Fibroblast of peridontal ligament (primary cell): Measurements from ENCODE around the gene UNC5C.

Source experiments
- DNase-seq: peaks from one replicate; pipeline ENCODE4 v3.0.0-alpha.2; 2010; ENCODE audit errors: extremely low read depth

The UNC5C gene

DNA sequence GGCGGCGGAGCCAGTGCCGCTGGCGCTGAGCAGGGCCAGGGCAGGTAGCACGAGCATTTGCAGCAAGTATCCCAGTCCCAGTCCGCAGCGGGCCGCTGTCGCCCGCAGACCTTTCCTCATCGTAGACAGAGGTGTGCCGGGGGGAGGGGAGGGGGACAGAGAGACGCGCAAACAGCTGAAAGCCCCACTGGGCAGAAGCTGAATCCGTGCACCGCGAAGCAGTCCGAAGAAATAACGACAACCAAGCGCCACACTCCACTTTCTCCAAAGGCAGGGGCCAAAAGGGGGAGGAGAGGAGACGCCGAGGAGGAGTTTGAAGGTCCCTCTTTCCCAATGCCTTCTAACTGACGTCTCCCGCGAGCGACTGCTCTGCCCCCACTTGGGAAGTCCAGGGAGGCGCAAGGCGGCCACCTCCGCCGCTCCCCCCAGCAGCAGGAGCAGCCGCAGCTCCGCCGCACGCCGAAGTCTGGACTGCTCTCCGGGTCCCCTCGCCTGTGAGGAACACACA is at the start of gene UNC5C:
UNC5C (minus strand) TSS at position 236 of the 508 bp plus-strand sequence.
- peak; percentile 18 for DNase-seq

- DNase-seq, result no peak
These were observed 47.9 kb upstream of the UNC5C start for GRCh38 chr4:95596676-95597075.

DNA sequence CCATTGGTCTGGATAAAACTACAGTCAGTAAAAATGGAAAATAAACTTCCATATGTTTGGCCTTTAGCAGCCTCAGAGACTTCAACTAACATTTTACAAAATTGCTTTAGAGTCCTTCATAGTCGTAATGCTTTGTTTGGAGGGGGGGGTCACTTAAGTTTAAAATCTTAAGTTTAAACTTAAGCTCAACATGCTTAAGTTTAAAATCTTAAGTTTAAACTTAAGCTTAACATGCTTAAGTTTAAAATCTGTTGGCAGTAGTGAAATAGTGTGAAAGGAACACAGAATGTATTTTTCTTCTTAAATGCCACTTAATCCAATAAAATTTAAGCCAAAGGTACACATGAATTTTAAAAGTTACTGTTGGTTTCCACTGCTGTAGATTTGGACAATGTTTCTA is 45.9 kb upstream of the UNC5C start:
- DNase-seq, result no peak

- no peak for DNase-seq
These were observed 45.2 kb upstream of the UNC5C start for GRCh38 chr4:95594013-95594412.

- DNase-seq, result no peak
These were observed 42.5 kb upstream of the UNC5C start for GRCh38 chr4:95591278-95591677.

- DNase-seq, result no peak
These were observed 41.8 kb upstream of the UNC5C start for GRCh38 chr4:95590615-95591014.

GRCh38 chr4:95585016-95585695 is 36.4 kb upstream of the UNC5C start:
- no peak for DNase-seq

GRCh38 chr4:95580226-95580625 is 31.5 kb upstream of the UNC5C start:
- no peak for DNase-seq

DNA sequence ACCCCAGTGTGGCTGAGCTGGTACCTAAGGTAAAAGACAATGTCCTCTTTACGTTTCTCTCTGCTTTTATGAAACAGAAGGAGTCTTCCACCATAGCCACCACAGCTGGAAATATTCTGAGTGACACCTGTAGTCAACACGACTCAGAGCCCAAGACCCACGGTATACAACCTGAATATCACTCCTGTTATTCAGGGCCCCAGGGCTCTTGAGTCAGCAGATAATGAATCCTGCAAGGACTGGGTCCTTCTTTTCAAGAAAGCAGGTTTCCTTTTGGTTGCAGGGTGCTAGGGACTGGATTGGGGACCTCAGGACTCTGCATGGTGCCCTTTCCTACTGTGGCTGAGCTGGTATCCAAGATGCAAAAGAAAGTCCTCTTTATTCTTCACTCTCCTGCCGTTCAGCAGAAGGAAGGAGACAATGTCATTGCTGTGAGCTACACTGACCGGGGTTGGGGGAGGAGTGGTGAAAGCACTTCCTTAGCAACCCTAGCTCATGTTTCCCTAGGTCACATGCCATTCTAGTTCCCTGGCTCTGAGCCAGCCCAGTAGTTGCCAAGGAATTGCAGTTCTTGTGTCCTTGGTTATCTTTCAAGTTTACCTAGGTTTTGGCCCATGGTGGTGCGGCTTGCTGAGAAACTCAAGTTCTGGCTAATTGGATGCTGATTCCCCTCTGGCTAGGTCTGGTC is 23.7 kb upstream of the UNC5C start:
- DNase-seq, result no peak

DNA sequence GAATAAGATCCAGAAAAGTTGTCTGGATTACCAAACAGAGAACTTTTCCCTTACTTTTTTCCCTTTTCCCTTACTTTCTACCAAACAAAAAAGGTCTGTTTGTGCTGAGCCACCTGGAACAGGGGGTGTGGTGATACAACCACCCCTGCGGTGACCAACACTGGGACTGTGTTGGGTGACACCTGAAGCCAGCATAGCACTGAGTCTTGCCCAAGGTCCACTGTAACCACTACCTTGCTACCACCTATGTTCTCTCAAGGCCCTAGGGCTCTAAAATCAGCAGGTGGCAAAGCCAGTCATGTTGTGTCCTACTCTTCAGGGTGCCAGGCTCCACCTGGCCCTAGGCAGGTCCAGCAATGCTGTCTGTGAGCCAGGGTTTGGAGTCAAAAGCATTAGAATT is 22.8 kb upstream of the UNC5C start:
- DNase-seq, result no peak

- DNase-seq, result no peak
These were observed 15.0 kb upstream of the UNC5C start for GRCh38 chr4:95563638-95564337.

DNA sequence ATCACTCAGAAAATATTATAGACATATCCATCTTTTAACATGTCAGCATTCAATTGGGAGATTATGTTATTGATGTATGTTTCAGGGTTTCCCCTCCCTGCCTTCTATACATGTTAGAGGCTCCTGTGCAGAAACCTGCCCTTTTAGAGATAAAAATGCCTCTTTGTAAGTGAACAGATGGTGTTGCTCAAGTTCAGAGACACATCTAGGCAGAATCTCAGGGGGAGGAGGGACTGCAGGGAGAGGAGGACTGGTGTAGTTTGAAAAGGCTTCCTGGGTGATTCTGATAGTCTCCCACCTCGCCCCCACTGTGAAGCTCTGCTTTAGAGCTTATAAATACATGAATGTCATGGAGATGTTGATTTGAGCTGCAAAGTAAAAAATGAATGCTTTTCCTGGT is 12.0 kb upstream of the UNC5C start:
- DNase-seq, result no peak

DNA sequence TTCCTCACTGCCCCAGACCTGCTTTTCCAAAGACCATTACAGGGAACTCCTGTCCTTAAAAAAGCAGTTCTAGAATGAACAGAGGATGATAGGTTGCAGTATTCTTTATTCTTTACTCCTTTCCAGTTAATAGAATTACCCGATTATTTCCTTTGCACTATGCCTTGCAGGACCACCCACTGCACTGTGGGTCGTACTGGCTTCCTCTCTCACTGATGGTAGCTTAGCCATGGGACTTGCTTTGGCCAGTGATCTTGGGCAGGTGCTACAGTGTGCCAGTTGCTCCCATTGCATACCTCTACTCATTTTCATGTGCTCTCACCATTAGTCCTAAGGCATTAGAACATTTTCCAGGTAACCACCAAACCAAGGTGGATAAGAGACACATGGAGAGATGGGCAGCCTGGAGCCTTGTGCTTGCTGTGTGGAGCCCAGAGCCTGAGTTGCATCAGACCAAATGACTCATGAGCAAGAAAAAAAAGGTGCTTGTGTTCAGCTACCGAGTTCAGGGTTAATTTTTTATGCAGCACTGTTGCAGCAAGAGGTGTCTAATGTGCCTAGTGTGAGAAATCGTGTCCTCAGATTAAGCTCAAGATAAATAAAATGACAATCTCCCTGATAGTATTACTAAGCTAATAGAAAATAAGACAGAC is 7.6 kb upstream of the UNC5C start:
- DNase-seq, result no peak

DNA sequence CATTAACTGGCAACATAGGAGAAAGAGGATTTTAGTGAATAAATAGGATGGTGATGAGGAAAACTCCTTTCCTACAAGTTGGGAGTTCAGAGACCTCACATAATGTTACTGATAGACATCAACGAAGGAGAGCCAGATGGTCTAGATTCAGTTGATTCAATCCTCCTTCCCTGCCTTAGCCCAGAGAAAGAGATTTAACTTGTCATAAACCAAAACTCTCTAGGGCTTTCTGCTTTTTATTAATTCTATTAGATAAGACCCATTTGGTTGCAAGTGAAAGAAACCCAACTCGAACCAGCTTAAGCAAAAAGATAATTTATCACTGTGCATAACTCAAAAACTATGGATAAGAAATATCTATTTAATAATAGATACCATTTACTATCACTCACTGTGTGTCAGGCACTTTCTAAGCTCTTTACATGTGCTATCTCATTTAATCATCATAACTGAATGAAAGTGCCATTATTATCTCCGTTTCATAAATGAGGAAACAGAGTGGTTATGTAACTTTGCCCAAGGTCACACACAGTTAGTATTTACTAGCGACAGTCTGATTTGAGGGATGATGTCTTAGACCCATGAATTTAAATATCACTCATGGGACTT is 4.3 kb upstream of the UNC5C start:
- no peak for DNase-seq

DNA sequence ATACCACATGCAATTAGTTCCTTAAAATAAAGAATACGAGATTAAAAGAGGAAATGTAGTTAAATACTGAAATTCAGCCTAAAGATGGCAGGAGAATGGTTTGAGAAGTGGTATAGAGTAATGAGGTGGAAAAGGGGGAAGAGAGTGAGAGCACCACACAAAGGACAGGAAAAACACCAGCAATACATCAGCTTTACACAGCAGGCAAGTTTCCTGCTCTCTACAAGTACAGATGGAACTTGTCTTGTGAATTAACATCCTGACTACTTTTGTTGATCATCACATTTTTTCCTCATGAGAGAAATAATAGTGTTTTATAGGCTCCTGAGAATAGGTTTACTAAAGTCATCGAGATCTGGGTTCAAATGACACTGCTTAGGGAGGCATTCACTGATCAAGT is 2.9 kb upstream of the UNC5C start:
- DNase-seq, result no peak

DNA sequence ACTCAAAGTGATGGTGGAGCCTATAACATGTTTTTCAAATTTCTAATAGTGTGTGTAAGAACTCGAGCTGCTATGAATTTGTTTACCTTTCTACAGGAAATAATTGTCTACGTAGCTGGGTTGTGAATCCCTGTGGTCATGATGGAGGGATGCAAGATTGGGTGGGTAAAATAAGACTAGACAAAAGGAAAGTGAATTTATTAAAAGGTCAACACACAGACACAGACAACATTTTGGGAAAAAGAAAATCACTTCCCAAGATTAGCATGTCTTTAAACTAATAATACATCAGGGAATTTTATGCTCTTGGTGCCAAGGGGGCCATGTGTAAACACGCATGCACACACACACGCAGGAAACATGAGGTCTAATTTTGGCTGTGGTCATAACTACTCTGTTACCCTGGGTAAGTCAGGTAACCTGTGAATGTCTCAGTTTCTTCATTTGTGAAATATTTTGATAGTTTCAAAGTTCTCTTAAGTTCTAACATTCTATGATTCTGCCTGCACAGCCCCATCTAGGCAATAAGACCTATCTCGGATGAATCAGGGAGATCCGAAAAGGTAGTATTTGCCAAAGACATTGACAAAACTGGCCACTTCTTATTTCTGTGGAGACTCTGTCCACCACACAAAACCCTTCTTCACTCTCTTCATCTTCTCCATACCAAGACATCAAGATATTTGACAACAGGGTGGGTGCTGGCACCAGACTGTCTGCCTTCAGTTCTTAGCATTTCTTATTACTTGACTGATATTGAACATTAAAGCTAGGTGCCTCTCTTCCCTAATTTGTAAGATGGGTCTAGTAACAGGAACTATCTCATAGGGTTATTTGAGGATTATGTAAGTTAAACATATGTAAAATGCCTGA is 1.6 kb upstream of the UNC5C start:
- DNase-seq, result no peak

DNA sequence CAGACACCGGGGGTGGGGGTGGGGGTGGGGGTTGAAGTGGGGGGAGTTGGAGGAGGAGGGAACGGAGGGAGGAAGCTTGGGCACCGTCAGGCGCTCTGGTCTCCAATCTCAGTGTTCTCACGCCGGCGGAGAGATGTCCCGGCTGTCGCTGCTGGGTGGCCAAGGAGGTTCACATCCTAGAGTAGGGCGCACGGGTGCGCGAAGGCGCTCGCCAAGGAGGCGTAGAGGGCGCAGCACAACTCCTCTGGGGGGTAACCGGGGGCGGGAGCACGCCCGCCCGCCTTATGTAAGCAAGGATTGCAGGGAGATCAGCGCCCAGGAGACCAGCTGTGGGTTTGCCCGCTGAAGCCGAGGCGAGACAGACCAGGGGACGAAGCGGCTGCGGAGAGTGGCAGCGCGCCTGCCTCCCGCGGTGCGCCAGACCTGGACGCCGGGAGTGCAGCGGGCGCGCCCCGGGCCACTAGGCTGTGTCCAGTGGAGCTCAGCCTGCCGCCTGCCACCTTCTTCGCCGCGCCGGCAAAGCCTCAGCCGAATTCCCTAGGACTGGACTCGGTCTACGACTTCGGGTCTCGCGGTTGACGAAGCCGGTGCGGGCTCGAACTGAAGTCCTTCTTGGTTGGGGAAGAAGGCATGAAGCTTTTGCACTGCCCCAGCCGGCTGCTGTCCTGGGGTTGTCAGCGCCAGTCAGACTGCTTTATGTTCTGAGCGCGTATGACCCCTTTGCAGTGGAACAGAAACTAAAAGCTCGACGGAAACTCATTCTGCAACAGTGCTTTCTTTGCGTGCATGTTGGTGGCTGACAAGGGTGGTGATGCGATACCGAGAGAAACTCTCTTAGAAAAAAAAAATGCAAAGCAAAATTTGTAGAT is 707 bp upstream of the UNC5C start:
- peak; percentile 37 for DNase-seq

DNA sequence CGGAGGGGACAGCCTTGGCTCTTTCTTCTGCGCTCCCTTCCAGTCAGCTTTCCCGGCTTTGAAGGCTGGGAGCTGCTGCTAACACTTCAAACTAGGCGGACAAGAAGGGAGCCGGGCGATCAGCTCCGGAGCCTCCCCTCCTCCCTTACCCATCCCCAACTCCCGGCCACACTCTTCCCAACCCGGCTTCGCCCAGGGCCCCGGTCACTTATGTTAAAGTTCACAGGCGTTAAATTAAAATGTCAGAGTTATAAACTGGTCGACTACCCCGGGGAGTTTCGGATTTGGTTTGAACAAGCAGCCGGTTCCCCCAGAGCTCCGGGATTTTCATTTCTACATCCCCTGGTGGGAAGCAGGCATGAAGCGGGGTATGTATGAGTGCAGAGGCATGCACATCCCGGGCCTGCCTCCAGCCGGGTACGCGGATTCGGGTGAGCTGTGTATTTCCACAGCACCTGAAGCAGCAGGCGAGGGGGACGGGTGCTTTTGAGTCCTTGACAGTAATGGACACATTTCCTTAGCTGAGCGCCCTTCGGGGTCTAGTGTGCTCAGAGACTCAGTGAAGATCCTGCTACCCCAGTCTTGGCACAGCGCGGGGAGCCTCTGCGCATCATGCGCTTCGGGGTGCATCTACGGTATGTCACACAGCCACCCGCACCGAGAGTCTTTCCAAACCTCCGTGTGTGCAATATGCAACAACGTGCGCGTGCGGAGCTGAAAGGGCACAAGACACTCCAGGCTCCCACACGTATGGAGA is 880 bp downstream of the UNC5C start:
- DNase-seq, result peak; percentile 13
